HEK293 (cell line): ENCODE measurements around the gene KRTAP5-4.
"Not testable (repeated sequence)": the region's sequence is repeated elsewhere in the genome, so short reads cannot be mapped to it uniquely, and the experiment has no call there.

Source experiments
- BCL11A ChIP-seq: fragments of 450-650 bp; formaldehyde crosslinking; IDR thresholded peaks from 2 replicates; pipeline ENCODE4 v1.5.1; 2016; ENCODE audit warnings: low read depth, missing biosample characterization, missing genetic modification characterization
- CTCF ChIP-seq: fragments of 450-650 bp; formaldehyde crosslinking; IDR thresholded peaks from 2 replicates; pipeline ENCODE4 v1.5.1; 2016; ENCODE audit warnings: missing biosample characterization, missing genetic modification characterization
- RBAK ChIP-seq: fragments of 450-650 bp; formaldehyde crosslinking; IDR thresholded peaks from 2 replicates; pipeline ENCODE4 v1.5.1; 2016; ENCODE audit warnings: missing biosample characterization, missing genetic modification characterization
- SCRT1 ChIP-seq: fragments of 450-650 bp; formaldehyde crosslinking; IDR thresholded peaks from 2 replicates; pipeline ENCODE4 v1.5.1; 2016; ENCODE audit warnings: missing biosample characterization, missing genetic modification characterization, borderline replicate concordance
- SETDB1 ChIP-seq: IDR thresholded peaks from one replicate; pipeline ENCODE4 v1.6.1; 2017; ENCODE audit warnings: mild to moderate bottlenecking, low read length, moderate library complexity, mixed read lengths; ENCODE audit not compliant: insufficient read length
- YY1 ChIP-seq: fragments of 450-650 bp; formaldehyde crosslinking; IDR thresholded peaks from 2 replicates; pipeline ENCODE4 v1.5.1; 2018; ENCODE audit warnings: missing biosample characterization, missing genetic modification characterization
- ZBTB44 ChIP-seq: fragments of 450-650 bp; IDR thresholded peaks from 2 replicates; pipeline ENCODE4 v1.5.1; 2018; ENCODE audit warnings: missing biosample characterization, mild to moderate bottlenecking, missing genetic modification characterization

- TF ChIP-seq SCRT1 (tag by site-specific recombination); SETDB1; BCL11A (tag by site-specific recombination); CTCF (tag by site-specific recombination); ZBTB44 (tag by site-specific recombination); RBAK (tag by site-specific recombination); YY1 (tag by site-specific recombination): not testable (repeated sequence)
These were observed 16.0 kb downstream of the KRTAP5-4 start for GRCh38 chr11:1605923-1606322.
